ENCODE measurements around the gene FREM2. TPM values are rescaled to one million over a fixed set of nuclear protein-coding genes. Genes with fewer than 3 reads are reported as not detected.

FREM2 gene
- total and polyA plus RNA-seq, 2 of the 4 experiments (the other 2 are of a cell fraction) = not detected

DNA sequence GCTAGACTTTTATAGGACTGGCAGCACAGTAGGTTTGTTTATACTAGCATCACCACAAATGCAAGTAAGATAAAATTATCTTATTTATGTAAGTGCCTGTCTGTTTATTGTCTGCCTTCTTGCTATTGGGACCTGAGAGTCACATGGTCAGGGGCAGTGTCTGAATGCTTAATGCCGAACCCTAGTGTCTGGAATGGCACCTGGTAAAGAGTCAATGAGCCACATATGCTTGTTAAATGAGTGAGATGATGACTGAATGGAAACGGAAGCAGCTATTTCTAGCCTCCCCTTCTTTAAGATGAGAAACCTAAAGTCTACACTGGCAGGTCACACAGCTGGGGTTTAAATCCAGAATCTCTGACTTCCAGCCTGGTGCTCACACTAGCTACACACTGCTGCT is 211.6 kb downstream of the FREM2 start:
- Histone ChIP-seq H3K56ac (ENCODE audit: extremely low read depth, insufficient read depth, low read length) (no peak overlapping the region), H3K79me1 (ENCODE audit: low read depth in 1 of 2, low read length in 2 of 2) (no peaks in the 10 kb centered on the region), H2AK5ac (ENCODE audit: low read depth, low read length) (no peak overlapping the region), H3K4me3 (ENCODE audit: insufficient read depth, low read depth, low read length) (no peak overlapping the region), H3K27me3 (ENCODE audit: control insufficient read depth, insufficient read depth, low read length) (no peaks in the 10 kb centered on the region), H3K14ac (replicated peaks; ENCODE audit: low read depth, low read length) (no peak overlapping the region), H3K9me3 (ENCODE audit: control insufficient read depth, insufficient read depth, low read length) (no peaks in the 10 kb centered on the region), H4K8ac (ENCODE audit: low read depth in 2 of 2, low read length in 2 of 2) (no peak overlapping the region), H4K20me1 (ENCODE audit: insufficient read depth, low read length) (no peaks in the 10 kb centered on the region), H3K36me3 (ENCODE audit: control insufficient read depth, insufficient read depth, low read length) (no peaks in the 10 kb centered on the region), H2BK120ac (ENCODE audit: low read depth, low read length) (no peak overlapping the region), H2AFZ (replicated peaks; ENCODE audit: low read length, poor library complexity) (no peak overlapping the region), H3K9me1 (ENCODE audit: insufficient read depth, low read length) (no peaks in the 10 kb centered on the region), H2BK20ac (ENCODE audit: low read depth, low read length) (no peak overlapping the region), H3K27ac (ENCODE audit: insufficient read depth, low read length) (no peak overlapping the region), H3K4ac (ENCODE audit: low read depth, low read length) (no peak overlapping the region), H3K18ac (ENCODE audit: low read depth, low read length) (no peak overlapping the region), H2BK5ac (ENCODE audit: low read depth, low read length, poor library complexity, severe bottlenecking) (no peak overlapping the region), H4K5ac (ENCODE audit: low read depth, low read length) (no peak overlapping the region), H2BK15ac (ENCODE audit: low read depth, low read length) (no peak overlapping the region), H3K9ac (ENCODE audit: low read depth, low read length) (no peak overlapping the region), H4K91ac (ENCODE audit: insufficient read depth, low read depth, low read length) (no peak overlapping the region), H2AK9ac (replicated peaks; ENCODE audit: low read depth, low read length, poor library complexity) (no peak overlapping the region), H3K4me1 (ENCODE audit: control insufficient read depth, insufficient read depth, low read length) (no peaks in the 10 kb centered on the region), H3K4me2 (ENCODE audit: low read depth, low read length) (no peak overlapping the region), H3K23ac (ENCODE audit: low read depth, low read length) (no peak overlapping the region)
- DNase-seq (no peak), ATAC-seq (ENCODE audit: low read depth) (no peak)
- POLR2A ChIA-PET (ENCODE audit: unreplicated experiment) = no interaction called here
- intact Hi-C loops (cut with micrococcal nuclease) = no loop called here
- WGBS, 2 experiments (ENCODE audit: extremely low coverage in 2 of 2, insufficient read length in 1 of 2) = 0% methylated on average over 1 of the region's 2 CpGs; no CpG with 5 or more reads in 1 of the 2 experiments
- CTCF ChIA-PET = no interaction called here
- dilution Hi-C loops (cut with HindIII; ENCODE audit: low sequenced_read_pairs, unreplicated experiment) = no loop called here
- TF ChIP-seq CHD1 (IDR thresholded peaks at IDR 0.05; ENCODE audit: low read depth, low read length) (no peak), BHLHE40 (IDR thresholded peaks at IDR 0.05; ENCODE audit: low read depth, low read length) (no peak), RFX5 (IDR thresholded peaks at IDR 0.05; ENCODE audit: low read depth, low read length) (no peak), SMC3 (IDR thresholded peaks at IDR 0.05; ENCODE audit: low read depth, low read length) (no peak), FOS (IDR thresholded peaks at IDR 0.05; ENCODE audit: low read depth, low read length) (no peak), CEBPB (IDR thresholded peaks at IDR 0.05; ENCODE audit: low read depth, low read length) (no peak), MAZ (IDR thresholded peaks at IDR 0.05; ENCODE audit: borderline replicate concordance, low read depth, low read length) (no peak), RCOR1 (IDR thresholded peaks at IDR 0.05; ENCODE audit: insufficient replicate concordance, low read length) (no peak), NFE2L2 (IDR thresholded peaks at IDR 0.05; ENCODE audit: low read depth, low read length) (no peak)
- TF ChIP-seq, protein P1, sequence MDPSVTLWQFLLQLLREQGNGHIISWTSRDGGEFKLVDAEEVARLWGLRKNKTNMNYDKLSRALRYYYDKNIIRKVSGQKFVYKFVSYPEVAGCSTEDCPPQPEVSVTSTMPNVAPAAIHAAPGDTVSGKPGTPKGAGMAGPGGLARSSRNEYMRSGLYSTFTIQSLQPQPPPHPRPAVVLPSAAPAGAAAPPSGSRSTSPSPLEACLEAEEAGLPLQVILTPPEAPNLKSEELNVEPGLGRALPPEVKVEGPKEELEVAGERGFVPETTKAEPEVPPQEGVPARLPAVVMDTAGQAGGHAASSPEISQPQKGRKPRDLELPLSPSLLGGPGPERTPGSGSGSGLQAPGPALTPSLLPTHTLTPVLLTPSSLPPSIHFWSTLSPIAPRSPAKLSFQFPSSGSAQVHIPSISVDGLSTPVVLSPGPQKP (IDR thresholded peaks at IDR 0.05; ENCODE audit: borderline replicate concordance, low read depth, low read length) = no peak
- TF ChIP-seq, protein P2, sequence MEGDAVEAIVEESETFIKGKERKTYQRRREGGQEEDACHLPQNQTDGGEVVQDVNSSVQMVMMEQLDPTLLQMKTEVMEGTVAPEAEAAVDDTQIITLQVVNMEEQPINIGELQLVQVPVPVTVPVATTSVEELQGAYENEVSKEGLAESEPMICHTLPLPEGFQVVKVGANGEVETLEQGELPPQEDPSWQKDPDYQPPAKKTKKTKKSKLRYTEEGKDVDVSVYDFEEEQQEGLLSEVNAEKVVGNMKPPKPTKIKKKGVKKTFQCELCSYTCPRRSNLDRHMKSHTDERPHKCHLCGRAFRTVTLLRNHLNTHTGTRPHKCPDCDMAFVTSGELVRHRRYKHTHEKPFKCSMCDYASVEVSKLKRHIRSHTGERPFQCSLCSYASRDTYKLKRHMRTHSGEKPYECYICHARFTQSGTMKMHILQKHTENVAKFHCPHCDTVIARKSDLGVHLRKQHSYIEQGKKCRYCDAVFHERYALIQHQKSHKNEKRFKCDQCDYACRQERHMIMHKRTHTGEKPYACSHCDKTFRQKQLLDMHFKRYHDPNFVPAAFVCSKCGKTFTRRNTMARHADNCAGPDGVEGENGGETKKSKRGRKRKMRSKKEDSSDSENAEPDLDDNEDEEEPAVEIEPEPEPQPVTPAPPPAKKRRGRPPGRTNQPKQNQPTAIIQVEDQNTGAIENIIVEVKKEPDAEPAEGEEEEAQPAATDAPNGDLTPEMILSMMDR (conservative IDR thresholded peaks at IDR 0.05; ENCODE audit: low read depth, low read length) = no peak
- BruUV-seq (replicated peaks) = no TSS peak
- in situ Hi-C loops (cut with MboI; ENCODE audit: low sequenced_read_pairs) = no loop called here

Measured in IMR-90 (cell line).